SK-N-SH treated with all-trans-retinoic acid at 6 μM for 48 hours (cell line): ENCODE measurements around the gene ZMIZ1.
A peak's percentile ranks its signal among the peaks of the same experiment; 100 is the strongest.

Experiments used
- ATAC-seq: fragments of 200-7000 bp; cut with Tn5 transposase; 3 replicates; pipeline ENCODE4 v1.9.1; 2020; ENCODE audit warnings: mild to moderate bottlenecking, moderate library complexity
- ARNTL ChIP-seq: fragments of 450-650 bp; formaldehyde crosslinking; IDR thresholded peaks from 2 replicates; pipeline ENCODE4 v1.5.0; 2020; ENCODE audit warnings: low read depth, mild to moderate bottlenecking, moderate library complexity, borderline replicate concordance
- BACH2 ChIP-seq: fragments of 250-450 bp; sonication (Bioruptor Pico); IDR thresholded peaks from 2 replicates; pipeline ENCODE4 v1.9.0; 2021; ENCODE audit warnings: mild to moderate bottlenecking, borderline replicate concordance
- CREB5 ChIP-seq: fragments of 250-450 bp; sonication (Bioruptor Pico); IDR thresholded peaks from 2 replicates; pipeline ENCODE4 v1.5.1; 2020; ENCODE audit warnings: low read depth, mild to moderate bottlenecking, moderate library complexity
- CSDC2 ChIP-seq: fragments of 250-450 bp; sonication (Bioruptor Pico); IDR thresholded peaks from 2 replicates; pipeline ENCODE4 v1.5.0; 2020; ENCODE audit warnings: mild to moderate bottlenecking, moderate library complexity
- CSRNP3 ChIP-seq: fragments of 250-450 bp; sonication (Bioruptor Pico); IDR thresholded peaks from 2 replicates; pipeline ENCODE4 v1.5.1; 2021; ENCODE audit warnings: mild to moderate bottlenecking, moderate library complexity
- ESRRG ChIP-seq: fragments of 250-450 bp; sonication (Bioruptor Pico); IDR thresholded peaks from 2 replicates; pipeline ENCODE4 v1.6.1; 2021; ENCODE audit warnings: mild to moderate bottlenecking
- GLIS3 ChIP-seq: fragments of 250-450 bp; sonication (Bioruptor Pico); IDR thresholded peaks from 2 replicates; pipeline ENCODE4 v1.5.0; 2020; ENCODE audit warnings: mild to moderate bottlenecking, moderate library complexity
- ISL1 ChIP-seq: fragments of 250-450 bp; sonication (Bioruptor Pico); IDR thresholded peaks from 2 replicates; pipeline ENCODE4 v2.1.2; 2022; ENCODE audit warnings: mild to moderate bottlenecking, moderate library complexity
- OSR1 ChIP-seq: fragments of 250-450 bp; sonication (Bioruptor Pico); IDR thresholded peaks from 2 replicates; pipeline ENCODE4 v1.8.0; 2022; ENCODE audit warnings: moderate library complexity, mild to moderate bottlenecking, inconsistent platforms
- PATZ1 ChIP-seq: fragments of 250-450 bp; sonication (Bioruptor Pico); IDR thresholded peaks from 2 replicates; pipeline ENCODE4 v1.8.0; 2020; ENCODE audit warnings: mild to moderate bottlenecking, moderate library complexity, borderline replicate concordance
- PPARA ChIP-seq: fragments of 250-450 bp; sonication (Bioruptor Pico); IDR thresholded peaks from 2 replicates; pipeline ENCODE4 v1.5.0; 2020; ENCODE audit warnings: mild to moderate bottlenecking, borderline replicate concordance
- RARB ChIP-seq: fragments of 250-450 bp; sonication (Bioruptor Pico); IDR thresholded peaks from 2 replicates; pipeline ENCODE4 v1.8.0; 2021; ENCODE audit warnings: mild to moderate bottlenecking, moderate library complexity
- SNAI2 ChIP-seq: fragments of 250-450 bp; sonication (Bioruptor Pico); IDR thresholded peaks from 2 replicates; pipeline ENCODE4 v1.5.0; 2020; ENCODE audit warnings: mild to moderate bottlenecking, moderate library complexity
- TCF4 ChIP-seq: fragments of 250-450 bp; sonication (Bioruptor Pico); IDR thresholded peaks from 2 replicates; pipeline ENCODE4 v1.8.0; 2021; ENCODE audit warnings: mild to moderate bottlenecking, moderate library complexity, borderline replicate concordance
- TOX ChIP-seq: fragments of 250-450 bp; sonication (Bioruptor Pico); IDR thresholded peaks from 2 replicates; pipeline ENCODE4 v1.8.0; 2021; ENCODE audit warnings: mild to moderate bottlenecking, moderate library complexity, borderline replicate concordance
- TSHZ2 ChIP-seq: fragments of 250-450 bp; sonication (Bioruptor Pico); IDR thresholded peaks from 2 replicates; pipeline ENCODE4 v1.5.0; 2020; ENCODE audit warnings: mild to moderate bottlenecking, moderate library complexity
- ZC3H10 ChIP-seq: fragments of 250-450 bp; sonication (Bioruptor Pico); IDR thresholded peaks from 2 replicates; pipeline ENCODE4 v1.5.1; 2021; ENCODE audit warnings: mild to moderate bottlenecking, moderate library complexity
- ZFP3 ChIP-seq: fragments of 250-450 bp; sonication (Bioruptor Pico); IDR thresholded peaks from 2 replicates; pipeline ENCODE4 v1.5.0; 2020; ENCODE audit warnings: mild to moderate bottlenecking, moderate library complexity
- ZFP30 ChIP-seq: fragments of 450-650 bp; formaldehyde crosslinking; IDR thresholded peaks from 2 replicates; pipeline ENCODE4 v1.5.0; 2022; ENCODE audit warnings: mild to moderate bottlenecking, moderate library complexity
- ZNF565 ChIP-seq: fragments of 450-650 bp; formaldehyde crosslinking; conservative IDR thresholded peaks from 2 replicates; pipeline ENCODE4 v1.5.0; 2020; ENCODE audit warnings: low read depth, mild to moderate bottlenecking, moderate library complexity
- ZNF70 ChIP-seq: fragments of 450-650 bp; formaldehyde crosslinking; IDR thresholded peaks from 2 replicates; pipeline ENCODE4 v1.5.0; 2020; ENCODE audit warnings: mild to moderate bottlenecking, moderate library complexity
- ZNF8 ChIP-seq: fragments of 450-650 bp; formaldehyde crosslinking; IDR thresholded peaks from 2 replicates; pipeline ENCODE4 v1.5.0; 2020; ENCODE audit warnings: mild to moderate bottlenecking, moderate library complexity

ZMIZ1 gene

GRCh38 chr10:79219322-79219957 lies 150.7 kb downstream of the ZMIZ1 start:
- TF ChIP-seq ZFP3 (CRISPR knock-in tag) = no peak
- TF ChIP-seq CSRNP3 = no peak
- TF ChIP-seq ZC3H10 = no peak
- TF ChIP-seq TSHZ2 = no peak
- TF ChIP-seq GLIS3 (CRISPR knock-in tag) = no peak
- ATAC-seq = no peak

GRCh38 chr10:79220307-79220706 lies 151.5 kb downstream of the ZMIZ1 start:
- no peak; the same call in 1 of the 3 replicates for ATAC-seq
- TF ChIP-seq ZFP3 (CRISPR knock-in tag) = no peak
- no peak for TF ChIP-seq BACH2 (CRISPR knock-in tag)
- TF ChIP-seq RARB (CRISPR knock-in tag) = no peak

- ATAC-seq = peak; percentile 61
- peak; percentile 44; the same call in 1 of the 2 replicates for TF ChIP-seq PPARA (CRISPR knock-in tag)
- TF ChIP-seq RARB (CRISPR knock-in tag) = no peak
- no peak for TF ChIP-seq TOX (CRISPR knock-in tag)
- 0 out of 2 replicates have a peak, but pooled peaks have one; percentile 4 for TF ChIP-seq ZNF70
- TF ChIP-seq ZNF565 (CRISPR knock-in tag) = no peak; the same call in 1 of the 2 replicates
- peak; percentile 26; the same call in 1 of the 2 replicates for TF ChIP-seq ISL1 (CRISPR knock-in tag)
- TF ChIP-seq CSDC2 (CRISPR knock-in tag) = peak; percentile 18
- peak; percentile 48; the same call in 1 of the 2 replicates for TF ChIP-seq CREB5
- no peak for TF ChIP-seq GLIS3 (CRISPR knock-in tag)
- no peak for TF ChIP-seq ZC3H10
- TF ChIP-seq CSRNP3 = no peak
- peak; percentile 78; the same call in 1 of the 2 replicates for TF ChIP-seq ZFP3 (CRISPR knock-in tag)
- peak; percentile 35; the same call in 1 of the 2 replicates for TF ChIP-seq TCF4 (CRISPR knock-in tag)
- TF ChIP-seq OSR1 (CRISPR knock-in tag) = no peak
- no peak; the same call in 1 of the 2 replicates for TF ChIP-seq ZNF8 (CRISPR knock-in tag)
- peak; percentile 89 for TF ChIP-seq ARNTL (CRISPR knock-in tag)
- peak; percentile 72 for TF ChIP-seq TSHZ2
- no peak for TF ChIP-seq BACH2 (CRISPR knock-in tag)
- no peak for TF ChIP-seq PATZ1
- peak; percentile 30; the same call in 1 of the 2 replicates for TF ChIP-seq ESRRG (CRISPR knock-in tag)
- TF ChIP-seq SNAI2 (CRISPR knock-in tag) = no peak; the same call in 1 of the 2 replicates
- TF ChIP-seq ZFP30 (CRISPR knock-in tag) = no peak
Measured at GRCh38 chr10:79221110-79222051, 152.6 kb downstream of the ZMIZ1 start.
